Measurements from ENCODE around the gene ASXL1.

GRCh38 chr20:32314768-32315167, 43.4 kb upstream of the ASXL1 start:
- no peak for TF ChIP-seq POLR2A (IDR thresholded peaks at IDR 0.05)
- TF ChIP-seq, protein P1, sequence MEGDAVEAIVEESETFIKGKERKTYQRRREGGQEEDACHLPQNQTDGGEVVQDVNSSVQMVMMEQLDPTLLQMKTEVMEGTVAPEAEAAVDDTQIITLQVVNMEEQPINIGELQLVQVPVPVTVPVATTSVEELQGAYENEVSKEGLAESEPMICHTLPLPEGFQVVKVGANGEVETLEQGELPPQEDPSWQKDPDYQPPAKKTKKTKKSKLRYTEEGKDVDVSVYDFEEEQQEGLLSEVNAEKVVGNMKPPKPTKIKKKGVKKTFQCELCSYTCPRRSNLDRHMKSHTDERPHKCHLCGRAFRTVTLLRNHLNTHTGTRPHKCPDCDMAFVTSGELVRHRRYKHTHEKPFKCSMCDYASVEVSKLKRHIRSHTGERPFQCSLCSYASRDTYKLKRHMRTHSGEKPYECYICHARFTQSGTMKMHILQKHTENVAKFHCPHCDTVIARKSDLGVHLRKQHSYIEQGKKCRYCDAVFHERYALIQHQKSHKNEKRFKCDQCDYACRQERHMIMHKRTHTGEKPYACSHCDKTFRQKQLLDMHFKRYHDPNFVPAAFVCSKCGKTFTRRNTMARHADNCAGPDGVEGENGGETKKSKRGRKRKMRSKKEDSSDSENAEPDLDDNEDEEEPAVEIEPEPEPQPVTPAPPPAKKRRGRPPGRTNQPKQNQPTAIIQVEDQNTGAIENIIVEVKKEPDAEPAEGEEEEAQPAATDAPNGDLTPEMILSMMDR (IDR thresholded peaks at IDR 0.05): no peak
